ENCODE data around the gene TIMM21.

- TF ChIP-seq CTCF (conservative IDR thresholded peaks at IDR 0.05; ENCODE audit: low read length) (no peak), EZH2phosphoT487 (IDR thresholded peaks at IDR 0.05; ENCODE audit: borderline replicate concordance, low read depth, low read length) (no peak)
Measured at GRCh38 chr18:74139888-74140287, 8.4 kb upstream of the TIMM21 start.
